Fibroblast of pulmonary artery (primary cell): ENCODE data around the gene SDHB.

Source experiments
- DNase-seq: peaks from one replicate; pipeline ENCODE4 v3.0.0-alpha.2; 2010; ENCODE audit warnings: low read depth
- H3K4me3 ChIP-seq: replicated peaks from 2 replicates; pipeline ENCODE4 v1.5.1; 2011; ENCODE audit warnings: low read depth, mild to moderate bottlenecking, control low read depth, low read length, moderate library complexity
- TF ChIP-seq, protein P1 (sequence below): IDR thresholded peaks from 2 replicates; pipeline ENCODE4 v1.5.1; 2011; ENCODE audit warnings: mild to moderate bottlenecking, control low read depth, low read length, inconsistent platforms; ENCODE audit errors: missing control alignments

Gene SDHB

DNA sequence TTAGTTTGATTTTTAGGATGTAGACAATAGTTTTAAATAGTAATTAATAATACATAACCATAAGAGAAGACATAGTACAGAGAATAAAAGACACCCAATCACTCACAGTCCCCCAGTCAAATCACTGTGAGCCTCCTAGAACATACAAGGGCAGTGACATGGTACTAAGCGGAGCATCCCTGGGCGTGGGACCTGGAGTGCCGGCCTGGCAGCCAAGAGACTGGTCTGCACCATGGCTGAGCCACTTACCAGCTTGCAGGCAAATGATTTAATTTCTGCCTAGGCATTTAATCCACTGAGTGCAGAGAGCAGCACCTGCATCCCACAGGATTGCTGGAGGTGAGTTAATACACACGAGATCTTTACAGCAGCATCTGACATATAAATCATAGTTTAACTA, 20.4 kb downstream of the SDHB start:
- TF ChIP-seq, protein P1, sequence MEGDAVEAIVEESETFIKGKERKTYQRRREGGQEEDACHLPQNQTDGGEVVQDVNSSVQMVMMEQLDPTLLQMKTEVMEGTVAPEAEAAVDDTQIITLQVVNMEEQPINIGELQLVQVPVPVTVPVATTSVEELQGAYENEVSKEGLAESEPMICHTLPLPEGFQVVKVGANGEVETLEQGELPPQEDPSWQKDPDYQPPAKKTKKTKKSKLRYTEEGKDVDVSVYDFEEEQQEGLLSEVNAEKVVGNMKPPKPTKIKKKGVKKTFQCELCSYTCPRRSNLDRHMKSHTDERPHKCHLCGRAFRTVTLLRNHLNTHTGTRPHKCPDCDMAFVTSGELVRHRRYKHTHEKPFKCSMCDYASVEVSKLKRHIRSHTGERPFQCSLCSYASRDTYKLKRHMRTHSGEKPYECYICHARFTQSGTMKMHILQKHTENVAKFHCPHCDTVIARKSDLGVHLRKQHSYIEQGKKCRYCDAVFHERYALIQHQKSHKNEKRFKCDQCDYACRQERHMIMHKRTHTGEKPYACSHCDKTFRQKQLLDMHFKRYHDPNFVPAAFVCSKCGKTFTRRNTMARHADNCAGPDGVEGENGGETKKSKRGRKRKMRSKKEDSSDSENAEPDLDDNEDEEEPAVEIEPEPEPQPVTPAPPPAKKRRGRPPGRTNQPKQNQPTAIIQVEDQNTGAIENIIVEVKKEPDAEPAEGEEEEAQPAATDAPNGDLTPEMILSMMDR, result no peak
- H3K4me3 ChIP-seq, result no peak overlapping the region
- DNase-seq, result no peak

DNA sequence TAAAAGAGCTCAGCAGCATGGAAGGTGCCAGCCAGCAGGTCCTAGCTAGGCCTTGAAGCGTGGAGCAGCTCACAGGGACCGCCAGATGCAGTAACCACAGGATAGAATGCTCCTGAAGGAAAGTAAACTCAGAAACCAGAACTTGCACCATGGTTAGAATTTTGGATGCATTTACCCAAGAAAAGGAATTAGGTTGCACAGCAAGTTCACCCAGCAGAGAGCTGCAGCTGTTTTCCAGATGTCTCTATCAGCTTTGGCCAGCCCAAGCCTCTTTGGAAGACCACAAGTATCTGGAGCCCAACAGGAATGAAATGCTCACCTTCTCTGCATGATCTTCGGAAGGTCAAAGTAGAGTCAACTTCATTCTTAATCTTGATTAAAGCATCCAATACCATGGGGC, 21.1 kb downstream of the SDHB start:
- TF ChIP-seq, protein P1, result no peak
- no peak overlapping the region for H3K4me3 ChIP-seq
- DNase-seq, result no peak

DNA sequence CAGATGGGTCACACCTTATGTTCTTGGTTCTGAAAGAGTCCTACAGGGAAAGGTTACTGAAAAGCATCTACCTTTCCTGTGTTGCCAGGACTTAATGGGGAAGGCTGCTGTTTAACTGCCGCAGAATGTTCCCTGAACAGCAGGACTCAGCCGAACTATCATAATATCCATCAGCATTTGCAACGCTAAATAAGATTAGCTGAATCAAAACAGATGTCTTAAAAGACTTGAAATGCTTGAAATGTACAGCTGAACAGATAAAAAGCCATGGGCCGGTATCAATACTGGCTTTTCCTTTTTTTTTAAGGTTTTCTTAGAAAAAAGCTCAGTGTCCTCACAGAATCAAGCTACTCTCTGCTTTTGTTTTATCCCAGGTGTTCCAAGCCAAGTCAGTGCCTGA, 22.4 kb downstream of the SDHB start:
- H3K4me3 ChIP-seq, result no peak overlapping the region
- TF ChIP-seq, protein P1, result no peak
- no peak for DNase-seq

DNA sequence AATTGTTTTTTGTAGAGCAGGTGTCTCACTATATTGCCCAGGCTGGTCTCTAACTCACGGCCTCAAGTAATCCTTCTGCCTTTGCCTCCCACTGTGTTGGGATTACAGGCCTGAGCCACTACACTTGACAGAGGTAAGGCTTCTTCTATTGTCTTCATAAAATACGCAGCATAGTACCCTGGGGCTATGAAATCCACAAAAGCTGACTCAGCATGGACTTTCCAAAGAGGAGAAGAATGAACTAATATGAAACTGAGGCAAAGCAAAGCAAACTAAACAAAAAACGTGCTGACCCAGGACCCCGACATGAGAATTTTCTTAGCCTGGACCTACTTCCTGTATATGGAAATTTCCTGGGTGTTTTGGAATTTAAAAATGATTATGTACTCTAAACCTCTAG, 23.6 kb downstream of the SDHB start:
- TF ChIP-seq, protein P1, result no peak

DNA sequence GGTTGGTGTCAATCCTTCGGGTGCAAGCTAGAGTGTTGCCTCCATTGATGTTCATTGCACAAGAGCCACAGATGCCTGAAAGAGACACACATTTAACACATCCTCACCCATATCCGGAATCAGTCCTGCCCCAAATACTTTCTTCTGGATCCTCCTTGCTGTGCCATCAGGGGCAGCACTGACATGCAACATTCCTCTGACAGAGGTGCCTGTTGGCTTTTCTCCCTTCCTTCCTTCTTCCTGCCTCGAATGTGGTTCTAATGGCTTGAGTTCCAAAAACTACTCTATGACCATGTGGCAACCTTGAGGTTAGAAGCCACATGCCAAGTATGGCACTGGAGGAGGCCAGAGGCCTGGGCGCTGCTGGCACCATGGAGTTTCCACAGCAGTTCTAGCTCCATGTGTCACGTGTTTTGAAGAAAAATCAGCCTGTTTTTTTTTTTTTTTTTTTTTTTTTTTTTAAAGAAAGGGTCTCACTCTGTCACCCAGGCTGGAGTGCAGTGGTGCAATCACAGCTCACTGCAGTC, 25.1 kb downstream of the SDHB start:
- TF ChIP-seq, protein P1, result no peak
- no peak overlapping the region for H3K4me3 ChIP-seq

More for the DNA sequence above, 23.6 kb downstream of the SDHB start:
- DNase-seq, result no peak
- no peak overlapping the region for H3K4me3 ChIP-seq

DNA sequence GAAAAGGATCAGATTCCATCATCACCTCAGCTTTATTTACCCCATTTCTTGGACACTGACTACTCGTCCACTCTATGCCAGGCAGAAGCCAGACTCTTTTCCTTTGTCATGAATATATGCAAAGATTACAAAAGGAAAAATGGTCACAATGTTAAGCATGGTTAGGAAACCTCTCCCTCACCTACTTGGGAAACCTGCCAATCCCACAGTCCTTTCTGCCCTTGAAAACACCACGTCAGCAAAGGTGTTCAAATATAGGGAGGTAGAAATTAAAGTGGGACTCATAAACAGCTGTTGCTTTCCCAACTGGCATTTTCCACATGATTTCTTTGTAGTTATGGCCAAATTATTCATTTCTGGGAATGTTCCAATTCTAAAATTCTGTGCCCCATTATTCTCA, 25.9 kb downstream of the SDHB start:
- TF ChIP-seq, protein P1, result no peak
- no peak for DNase-seq
- no peak overlapping the region for H3K4me3 ChIP-seq

More for the DNA sequence above, 25.1 kb downstream of the SDHB start:
- DNase-seq, result no peak

DNA sequence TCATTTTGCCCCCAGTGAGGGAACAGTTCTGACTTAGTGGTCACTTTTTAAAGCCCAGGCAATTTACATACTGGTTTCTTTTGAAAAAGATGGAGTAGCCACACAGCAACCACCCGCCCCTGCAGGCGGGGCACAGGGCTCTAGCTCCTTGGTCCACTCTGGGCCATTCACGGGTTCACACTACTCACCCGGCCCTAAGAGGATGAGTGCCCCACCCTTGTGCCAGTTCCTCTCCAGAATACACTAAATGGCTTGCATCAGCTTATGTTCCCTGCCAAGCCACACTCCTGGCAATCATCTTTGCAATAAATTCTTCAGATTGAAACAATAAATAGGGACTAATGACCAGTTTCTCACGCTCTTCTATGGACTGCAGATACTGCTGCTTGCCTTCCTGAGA, 26.4 kb downstream of the SDHB start:
- DNase-seq, result no peak
- TF ChIP-seq, protein P1, result no peak
- H3K4me3 ChIP-seq, result no peak overlapping the region
